SJSA1 (cell line): Measurements from ENCODE around the gene METTL22. TPM values are rescaled to one million over a fixed set of nuclear protein-coding genes. Genes with fewer than 3 reads are reported as not detected.

Source experiments
- DNase-seq, 2 experiments: peaks; one replicate each; pipeline ENCODE4 v3.0.0-alpha.2; 2015 to 2020; ENCODE audit warnings: low spot score in 2 of 2, low read depth in 1 of 2
- H3K27ac ChIP-seq: fragments of 250-450 bp; sonication (Bioruptor Pico); 2 replicates; pipeline ENCODE4 v1.5.1; 2020; ENCODE audit warnings: mild to moderate bottlenecking, moderate library complexity
- H3K27me3 ChIP-seq: fragments of 250-450 bp; sonication (Bioruptor Pico); replicated peaks from 2 replicates; pipeline ENCODE4 v1.5.1; 2020; ENCODE audit warnings: mild to moderate bottlenecking, moderate library complexity
- H3K36me3 ChIP-seq: fragments of 250-450 bp; sonication (Bioruptor Pico); 2 replicates; pipeline ENCODE4 v1.5.1; 2020; ENCODE audit warnings: mild to moderate bottlenecking
- H3K4me1 ChIP-seq: fragments of 250-450 bp; sonication (Bioruptor Pico); replicated peaks from 2 replicates; pipeline ENCODE4 v1.6.1; 2021; ENCODE audit warnings: mild to moderate bottlenecking
- H3K4me3 ChIP-seq: fragments of 250-450 bp; sonication (Bioruptor Pico); 2 replicates; pipeline ENCODE4 v1.5.1; 2020; ENCODE audit warnings: mild to moderate bottlenecking
- H3K9me3 ChIP-seq: fragments of 250-450 bp; sonication (Bioruptor Pico); replicated peaks from 2 replicates; pipeline ENCODE4 v1.5.1; 2020; ENCODE audit warnings: mild to moderate bottlenecking
- total RNA-seq: library from RNA; depleted of rRNA; stranded (reverse); fragments of >200 nt; shearing (Covaris generic); gene quantifications from 2 replicates; pipeline ENCODE4 v1.2.3, GENCODE V29; 2014

Gene METTL22
- total RNA-seq, 1 experiment from 2014 or later = 14.9 TPM

DNA sequence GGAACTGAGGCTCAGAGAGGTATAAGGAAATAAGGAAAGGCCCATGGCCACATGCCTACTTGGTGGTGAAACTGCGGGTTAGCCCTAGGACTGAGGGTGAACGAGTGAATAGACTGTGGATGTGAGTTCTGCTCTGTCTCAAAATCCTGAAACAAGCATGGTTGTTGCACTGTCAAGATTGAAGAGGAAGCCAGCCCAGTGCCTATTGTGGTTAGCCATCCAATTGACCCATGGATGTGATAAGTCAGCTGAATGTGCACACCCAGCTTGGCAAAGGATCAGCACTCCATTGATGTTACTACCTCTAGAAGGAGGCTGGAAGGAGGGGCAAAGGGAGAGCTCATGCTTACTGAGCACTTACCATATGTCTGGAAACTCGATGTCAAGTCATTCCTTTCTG lies 35.6 kb upstream of the METTL22 start:
- DNase-seq = no peak

DNA sequence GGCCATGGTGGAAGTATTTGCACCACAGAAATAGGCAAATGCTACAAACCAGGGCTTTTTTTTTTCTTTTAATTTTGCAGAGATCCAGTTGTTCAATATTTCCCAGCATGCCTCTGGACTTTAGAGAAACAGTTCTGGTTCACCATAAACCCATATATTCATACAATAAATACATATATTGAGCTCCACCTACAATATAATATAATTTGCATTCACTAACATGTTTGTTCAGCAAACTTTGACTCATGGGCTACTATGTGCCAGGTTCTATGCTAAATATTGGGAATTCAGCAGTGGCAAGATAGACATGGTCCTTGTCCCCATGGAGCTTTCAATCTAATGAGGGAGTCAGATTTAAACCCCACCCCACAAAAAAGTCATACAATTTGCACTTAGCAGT lies 34.4 kb upstream of the METTL22 start:
- Histone ChIP-seq H3K36me3 (no peaks in the 10 kb centered on the region), H3K27me3 (peaks cover 26% of the 10 kb centered on the region), H3K9me3 (0 out of 2 replicates have a peak, but pooled peaks cover 3% of the 10 kb centered on the region), H3K27ac (no peak overlapping the region), H3K4me1 (peaks cover 14% of the 10 kb centered on the region), H3K4me3 (no peak overlapping the region)
- DNase-seq = no peak

More for the DNA sequence above, 35.6 kb upstream of the METTL22 start:
- Histone ChIP-seq H3K9me3 (0 out of 2 replicates have a peak, but pooled peaks cover 3% of the 10 kb centered on the region), H3K27me3 (peaks cover 26% of the 10 kb centered on the region), H3K4me3 (no peak overlapping the region), H3K27ac (no peak overlapping the region), H3K36me3 (no peaks in the 10 kb centered on the region), H3K4me1 (peaks cover 18% of the 10 kb centered on the region)

DNA sequence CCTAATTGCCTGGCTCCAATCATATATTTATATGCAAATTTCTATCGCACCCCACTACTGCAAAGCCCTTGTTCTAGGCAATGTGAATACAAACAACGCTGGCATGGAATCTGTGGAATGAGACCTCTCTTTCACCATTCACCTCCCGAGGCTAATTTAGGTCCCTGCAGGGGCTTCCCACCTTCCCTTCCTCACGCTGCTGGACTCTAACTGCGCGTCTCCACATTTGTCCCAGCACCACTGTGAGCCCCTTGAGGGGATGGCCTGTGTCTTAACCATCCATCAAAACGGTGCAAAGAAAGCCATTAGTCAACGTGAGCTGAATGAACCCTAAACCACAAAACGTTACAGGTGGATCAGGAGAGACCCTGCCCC lies 32.8 kb upstream of the METTL22 start:
- H3K4me1 ChIP-seq = no peaks in the 10 kb centered on the region
- H3K9me3 ChIP-seq = no peaks in the 10 kb centered on the region
- no peak for DNase-seq
- H3K4me3 ChIP-seq = no peak overlapping the region
- peaks cover 29% of the 10 kb centered on the region for H3K27me3 ChIP-seq
- H3K27ac ChIP-seq = no peak overlapping the region
- H3K36me3 ChIP-seq = no peaks in the 10 kb centered on the region

DNA sequence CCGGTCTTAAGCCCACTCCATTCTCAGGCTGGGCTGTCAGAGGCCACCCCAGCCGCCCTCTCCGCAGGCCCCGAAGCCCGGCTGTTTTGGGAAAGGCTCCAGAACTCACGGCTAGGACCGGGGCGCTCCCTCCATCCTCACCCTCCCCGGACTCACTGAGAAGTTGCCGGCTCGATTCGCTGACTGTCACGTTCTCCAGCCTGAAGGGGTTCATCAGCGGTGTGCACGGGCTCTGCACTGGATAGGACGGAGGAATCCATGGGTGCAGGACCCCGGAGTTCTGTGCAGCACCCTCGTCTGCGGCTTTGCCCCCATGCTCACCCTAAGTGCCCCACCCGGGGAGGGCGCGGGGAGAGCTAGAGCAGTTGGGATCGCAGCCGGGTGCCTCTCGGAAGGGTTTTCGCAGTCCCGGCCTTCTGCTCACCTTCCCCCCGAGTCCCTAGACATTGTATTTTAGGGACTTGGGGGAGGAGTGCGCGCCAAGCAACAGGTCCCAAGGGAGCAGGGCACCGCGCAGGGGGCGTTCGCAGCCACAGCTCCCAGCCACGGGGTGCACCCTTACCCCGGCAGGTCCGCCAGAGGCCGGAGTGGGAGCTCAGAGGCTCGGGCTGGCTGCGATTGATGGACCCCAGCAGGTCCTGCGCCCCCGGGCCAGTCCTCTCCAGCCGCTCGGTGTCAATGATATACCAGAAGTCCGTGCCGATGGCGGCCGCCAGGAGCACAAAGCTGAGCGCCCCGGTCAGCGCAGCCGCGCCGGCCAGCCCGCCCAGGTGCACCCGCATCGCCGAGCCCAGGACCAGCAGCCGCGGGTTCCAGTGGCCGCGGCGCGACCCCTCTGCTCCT lies 32.2 kb upstream of the METTL22 start:
- Histone ChIP-seq H3K4me1 (no peaks in the 10 kb centered on the region), H3K27ac (no peak overlapping the region), H3K9me3 (no peaks in the 10 kb centered on the region), H3K36me3 (no peaks in the 10 kb centered on the region), H3K4me3 (no peak overlapping the region), H3K27me3 (peaks cover 29% of the 10 kb centered on the region)
- no peak for DNase-seq

DNA sequence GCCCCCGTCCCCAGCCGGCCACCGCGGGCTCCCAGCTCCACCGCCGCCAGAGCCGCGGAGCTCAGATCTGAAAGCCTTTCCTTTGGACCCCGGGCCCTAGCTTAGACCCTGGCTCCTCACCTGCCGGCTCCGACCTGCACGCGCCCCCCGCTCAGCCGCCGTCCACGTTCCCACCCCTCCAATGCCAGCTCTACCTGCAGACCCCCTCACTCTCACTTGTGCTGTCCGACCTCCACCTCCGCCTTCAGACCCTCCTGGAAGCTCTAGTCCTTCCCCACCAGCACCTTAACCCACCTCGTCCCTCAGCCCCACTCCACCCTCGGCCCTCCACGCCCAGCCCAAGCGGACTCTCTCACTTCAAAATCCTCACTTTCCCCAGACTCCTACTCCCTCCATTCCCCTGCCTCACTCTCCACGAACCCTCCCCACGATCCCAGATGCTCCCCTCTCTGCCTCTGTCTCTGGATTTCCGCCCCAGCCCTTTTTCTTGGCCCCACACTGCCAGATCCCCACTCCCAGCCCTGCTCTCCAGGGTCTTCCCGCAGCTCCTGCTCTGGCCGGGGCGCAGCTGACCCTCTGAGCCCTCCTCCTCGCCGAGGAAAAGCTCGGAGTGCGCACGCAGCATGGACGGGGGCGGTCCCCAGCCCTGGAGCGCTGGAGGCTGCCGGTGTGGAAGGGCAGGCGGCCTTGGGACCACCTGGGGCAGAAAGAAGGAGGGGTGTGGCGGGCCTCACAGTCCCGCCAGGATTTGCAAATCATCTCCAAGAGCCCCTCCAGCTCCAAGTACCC lies 31.4 kb upstream of the METTL22 start, which contains the start of gene TMEM114:
Gene TMEM114, minus strand, starts transcription at position 612 of the 789 bp plus-strand sequence. CDS start 673 bp downstream, outside the sequence.
- Histone ChIP-seq H3K27me3 (peaks cover 29% of the 10 kb centered on the region), H3K9me3 (no peaks in the 10 kb centered on the region), H3K4me3 (no peak within 1 kb of the TSS), H3K36me3 (no peaks in the 10 kb centered on the region), H3K27ac (no peak within 1 kb of the TSS), H3K4me1 (no peaks in the 10 kb centered on the region)
- DNase-seq = no peak

DNA sequence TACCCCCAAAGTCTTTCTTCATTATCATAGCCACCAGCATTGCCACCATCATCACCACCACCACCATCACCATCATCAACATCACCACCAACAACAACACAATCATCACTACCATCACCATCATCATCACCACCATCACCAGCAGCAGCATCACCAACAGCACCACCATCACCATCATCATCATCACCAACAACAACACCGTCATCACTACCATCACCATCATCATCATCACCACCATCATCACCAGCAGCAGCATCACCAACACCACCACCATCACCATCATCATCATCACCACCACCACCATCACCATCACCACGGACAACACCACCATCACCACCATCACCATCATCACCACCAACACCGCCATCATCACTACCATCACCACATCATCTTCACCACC lies 30.7 kb upstream of the METTL22 start:
- Histone ChIP-seq H3K9me3 (no peaks in the 10 kb centered on the region), H3K4me1 (no peaks in the 10 kb centered on the region), H3K4me3 (no peak overlapping the region), H3K27ac (no peak overlapping the region), H3K36me3 (no peaks in the 10 kb centered on the region), H3K27me3 (peaks cover 29% of the 10 kb centered on the region)
- no peak for DNase-seq

DNA sequence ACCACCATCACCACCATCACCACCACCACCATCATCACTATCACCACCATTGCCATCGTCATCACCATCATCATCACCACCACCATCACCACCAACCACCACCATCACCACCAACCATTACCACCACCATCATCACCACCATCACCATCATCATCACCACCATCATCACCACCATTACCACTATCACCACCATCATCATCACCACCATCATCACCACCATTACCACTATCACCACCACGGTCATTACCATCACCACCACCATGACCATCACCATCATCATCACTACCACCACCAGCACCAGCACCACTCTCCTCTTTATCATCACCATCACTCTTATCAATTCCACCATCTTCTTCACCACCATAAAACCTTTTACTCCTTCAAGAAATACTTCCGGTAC lies 30.0 kb upstream of the METTL22 start:
- H3K27me3 ChIP-seq = peaks cover 29% of the 10 kb centered on the region
- H3K4me1 ChIP-seq = no peaks in the 10 kb centered on the region
- H3K4me3 ChIP-seq = no peak overlapping the region
- H3K36me3 ChIP-seq = no peaks in the 10 kb centered on the region
- H3K27ac ChIP-seq = no peak overlapping the region
- H3K9me3 ChIP-seq = no peaks in the 10 kb centered on the region; the same call in 1 of the 2 replicates
- no peak for DNase-seq

DNA sequence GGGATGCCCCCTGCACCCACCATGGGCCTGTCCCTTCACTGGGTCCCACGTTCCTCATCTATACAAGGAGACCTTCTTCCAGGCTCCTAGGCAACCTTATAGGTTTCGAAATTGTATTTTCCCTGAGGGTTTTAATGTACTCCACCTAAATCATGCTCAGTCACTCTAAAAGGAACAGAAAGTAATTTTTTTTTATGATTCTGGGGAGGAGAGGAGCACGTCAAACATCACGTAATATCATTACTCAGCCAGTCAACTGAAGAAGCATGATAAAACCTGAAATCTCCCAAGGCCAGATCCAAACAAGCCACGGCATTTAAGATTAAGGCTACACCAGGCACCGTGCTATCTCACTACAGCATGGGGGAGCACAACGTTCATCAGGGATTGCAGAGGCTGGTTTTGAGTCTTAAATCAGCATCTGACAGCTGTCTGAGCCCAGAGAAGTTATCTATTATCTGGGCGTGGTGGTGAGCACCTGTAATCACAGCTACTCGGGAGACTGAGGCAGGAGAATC lies 27.3 kb upstream of the METTL22 start:
- no peaks in the 10 kb centered on the region for H3K4me1 ChIP-seq
- DNase-seq = no peak
- H3K36me3 ChIP-seq = no peaks in the 10 kb centered on the region
- H3K4me3 ChIP-seq = no peak overlapping the region
- H3K9me3 ChIP-seq = no peaks in the 10 kb centered on the region; the same call in 1 of the 2 replicates
- peaks cover 28% of the 10 kb centered on the region for H3K27me3 ChIP-seq
- no peak overlapping the region for H3K27ac ChIP-seq

DNA sequence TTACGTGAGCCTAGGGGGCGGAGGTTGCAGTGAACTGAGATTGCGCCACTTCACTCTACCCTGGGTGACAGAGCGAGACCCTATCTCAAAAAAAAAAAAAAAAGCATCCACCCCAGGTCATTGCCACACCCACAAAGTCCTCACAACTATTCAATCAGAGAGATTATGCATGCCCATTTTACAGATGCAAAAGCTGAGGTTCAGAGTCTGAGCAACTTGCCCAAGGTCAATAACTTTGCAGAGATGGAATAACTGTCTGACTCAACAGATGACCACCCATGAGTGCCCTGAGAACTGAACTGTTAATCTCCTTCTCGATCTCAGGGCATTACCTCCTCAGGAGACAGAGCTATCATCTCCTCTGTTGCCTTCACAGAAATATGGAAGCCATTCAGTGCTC lies 25.7 kb upstream of the METTL22 start:
- Histone ChIP-seq H3K27ac (no peak overlapping the region), H3K27me3 (peaks cover 13% of the 10 kb centered on the region)
- DNase-seq = no peak

DNA sequence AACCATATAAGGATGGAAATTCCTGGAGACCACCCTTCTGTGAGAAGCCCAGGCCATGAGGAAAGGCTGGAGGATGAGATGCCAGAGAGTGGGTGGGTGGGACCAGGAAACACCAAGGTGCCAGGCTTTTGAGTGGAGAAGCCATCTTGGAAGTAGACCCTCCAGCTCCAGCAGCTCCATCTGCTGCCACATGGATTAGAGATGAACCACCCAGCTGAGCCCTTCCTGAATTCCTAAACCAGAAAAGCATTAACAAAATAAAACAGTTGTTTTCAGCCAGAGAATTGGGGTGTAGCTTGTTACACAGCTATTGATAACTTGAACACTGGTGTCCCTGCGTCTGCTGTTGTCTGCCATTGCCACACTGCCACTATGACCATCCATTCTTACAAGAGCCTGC lies 24.9 kb upstream of the METTL22 start:
- no peaks in the 10 kb centered on the region for H3K4me1 ChIP-seq
- H3K27me3 ChIP-seq = peaks cover 13% of the 10 kb centered on the region
- no peaks in the 10 kb centered on the region; the same call in 1 of the 2 replicates for H3K9me3 ChIP-seq

More for the DNA sequence above, 25.7 kb upstream of the METTL22 start:
- Histone ChIP-seq H3K36me3 (no peaks in the 10 kb centered on the region), H3K9me3 (no peaks in the 10 kb centered on the region; the same call in 1 of the 2 replicates), H3K4me3 (no peak overlapping the region), H3K4me1 (no peaks in the 10 kb centered on the region)

DNA sequence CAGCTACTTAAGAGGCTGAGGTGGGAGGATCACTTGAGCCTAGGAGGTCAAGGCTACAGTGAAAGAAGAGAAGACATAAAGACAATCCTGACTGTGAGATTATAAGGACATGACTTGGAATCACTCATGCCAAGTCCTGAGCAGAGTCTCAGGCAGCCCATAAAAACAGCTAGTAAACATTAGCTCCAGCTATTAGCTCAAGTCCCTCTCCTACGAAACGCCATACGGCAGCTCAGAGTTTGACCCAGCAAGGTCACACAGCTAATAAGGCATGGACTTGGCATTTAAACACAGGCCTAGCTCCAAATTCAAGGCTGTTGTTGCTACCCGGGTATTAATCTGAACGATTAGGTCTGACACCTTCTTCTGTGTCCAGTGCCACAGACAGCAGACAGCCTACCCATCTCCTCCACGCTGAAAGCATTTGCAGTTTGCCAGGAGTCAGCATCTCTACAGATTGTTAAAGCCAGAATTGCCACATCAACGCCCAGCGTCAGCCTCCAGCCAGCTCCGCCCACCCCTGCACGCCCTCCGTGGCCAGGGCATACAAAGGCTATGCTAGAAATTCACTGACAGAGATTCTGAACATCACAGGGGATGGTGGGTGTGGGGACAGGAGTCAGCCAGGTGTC lies 21.2 kb upstream of the METTL22 start:
- no peak overlapping the region for H3K4me3 ChIP-seq
- no peaks in the 10 kb centered on the region for H3K4me1 ChIP-seq
- H3K36me3 ChIP-seq = no peaks in the 10 kb centered on the region
- H3K9me3 ChIP-seq = no peaks in the 10 kb centered on the region; the same call in 1 of the 2 replicates
- H3K27me3 ChIP-seq = peaks cover 10% of the 10 kb centered on the region
- H3K27ac ChIP-seq = no peak overlapping the region
- no peak for DNase-seq

More for the DNA sequence above, 24.9 kb upstream of the METTL22 start:
- no peak overlapping the region for H3K27ac ChIP-seq
- no peaks in the 10 kb centered on the region for H3K36me3 ChIP-seq
- no peak for DNase-seq
- no peak overlapping the region for H3K4me3 ChIP-seq

DNA sequence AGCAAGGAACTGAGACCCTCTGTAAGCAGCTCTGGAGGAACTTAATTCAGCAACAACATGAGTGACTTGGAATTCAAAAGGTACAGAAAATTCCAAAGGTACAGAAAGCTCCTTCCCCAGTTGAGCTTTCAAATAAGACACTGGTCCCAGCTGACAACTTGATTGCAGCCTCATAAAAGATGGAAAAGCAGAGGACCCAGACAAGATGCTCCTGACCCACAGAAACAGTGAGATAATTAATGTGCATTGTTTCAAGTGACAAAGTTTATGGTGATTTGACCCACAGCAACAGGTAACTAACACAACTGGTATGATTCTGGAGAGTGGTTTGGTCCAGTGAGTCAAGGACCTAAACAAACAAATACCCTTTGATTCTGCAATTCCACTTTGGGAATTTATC lies 15.9 kb upstream of the METTL22 start:
- Histone ChIP-seq H3K27ac (no peak overlapping the region), H3K4me1 (no peaks in the 10 kb centered on the region), H3K9me3 (no peaks in the 10 kb centered on the region), H3K27me3 (peaks cover 12% of the 10 kb centered on the region), H3K36me3 (no peaks in the 10 kb centered on the region), H3K4me3 (no peak overlapping the region)
- DNase-seq = no peak

DNA sequence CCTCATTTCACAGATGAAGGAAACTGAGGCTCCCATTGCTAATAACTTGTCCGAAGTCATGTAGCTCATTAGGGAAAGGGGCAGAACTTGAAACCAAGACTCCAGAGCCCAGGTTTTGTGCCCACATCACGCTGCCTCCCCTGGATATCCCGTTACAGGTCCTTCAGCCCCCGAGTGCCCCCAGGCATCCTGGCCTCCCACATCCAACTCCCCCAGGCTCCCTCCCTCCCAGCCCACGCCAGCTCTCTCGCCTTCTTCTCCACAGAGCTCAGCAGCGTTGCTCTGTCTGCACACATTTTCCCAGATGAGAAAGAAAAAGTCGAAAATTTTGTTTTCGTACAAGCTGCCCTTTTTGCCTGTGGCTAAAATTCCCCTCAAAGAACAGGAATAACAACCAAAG lies 14.3 kb upstream of the METTL22 start:
- Histone ChIP-seq H3K27ac (no peak overlapping the region), H3K36me3 (no peaks in the 10 kb centered on the region), H3K4me1 (no peaks in the 10 kb centered on the region), H3K9me3 (no peaks in the 10 kb centered on the region), H3K27me3 (peaks cover 12% of the 10 kb centered on the region), H3K4me3 (no peak overlapping the region)
- DNase-seq = no peak
